ENCODE data around the gene CDK5RAP1.

Gene CDK5RAP1

DNA sequence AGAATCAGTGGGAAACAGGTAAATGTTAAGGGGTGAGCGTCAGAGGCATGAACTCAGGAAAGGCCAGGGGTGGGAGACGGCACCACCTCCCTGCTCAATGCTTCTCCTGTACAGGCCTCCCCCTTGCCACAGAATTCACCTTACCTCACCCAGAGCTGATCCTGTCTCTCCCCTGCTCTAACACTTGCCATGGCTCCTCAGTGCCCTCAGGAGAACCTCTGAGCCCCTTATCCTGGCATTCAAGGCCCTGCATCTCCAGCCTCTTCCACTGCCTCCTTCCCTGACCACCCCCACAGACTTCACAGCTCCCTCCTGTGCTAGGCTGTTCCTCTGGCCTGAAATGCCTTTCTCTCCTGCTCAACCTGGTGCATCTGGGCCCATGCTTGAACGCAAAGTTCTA is 84.4 kb downstream of the CDK5RAP1 start:
- Mint-ChIP-seq H3K4me1 (ENCODE audit: low read depth) (no peaks in the 10 kb centered on the region), H3K27ac (no peak overlapping the region), H3K4me3 (no peak overlapping the region), H3K27me3 (ENCODE audit: low read depth) (peaks cover 2% of the 10 kb centered on the region), H3K36me3 (ENCODE audit: low read depth) (no peaks in the 10 kb centered on the region), H3K9me3 (no peaks in the 10 kb centered on the region)

DNA sequence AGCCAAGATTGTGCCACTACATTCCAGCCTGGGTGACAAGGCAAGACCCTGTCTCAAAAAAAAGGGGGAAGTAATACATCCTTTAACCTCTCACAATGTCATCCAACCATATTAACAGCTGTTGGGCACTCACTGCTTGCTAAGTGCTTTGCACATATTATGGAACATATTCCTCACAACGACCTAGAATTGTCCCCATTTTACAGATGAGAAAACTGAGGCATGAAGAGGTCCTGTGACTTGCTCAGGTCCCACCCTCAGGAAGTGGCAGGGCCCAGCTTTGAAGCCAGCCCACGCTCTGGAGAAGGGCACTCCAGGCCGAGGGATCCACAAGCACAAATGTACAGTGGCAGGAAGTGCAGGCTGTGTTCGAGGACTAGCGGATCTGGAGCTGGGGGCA is 85.0 kb downstream of the CDK5RAP1 start:
- Mint-ChIP-seq H3K27ac (no peak overlapping the region), H3K4me1 (ENCODE audit: low read depth) (no peaks in the 10 kb centered on the region), H3K27me3 (ENCODE audit: low read depth) (peaks cover 2% of the 10 kb centered on the region), H3K9me3 (no peaks in the 10 kb centered on the region), H3K4me3 (no peak overlapping the region), H3K36me3 (ENCODE audit: low read depth) (no peaks in the 10 kb centered on the region)

DNA sequence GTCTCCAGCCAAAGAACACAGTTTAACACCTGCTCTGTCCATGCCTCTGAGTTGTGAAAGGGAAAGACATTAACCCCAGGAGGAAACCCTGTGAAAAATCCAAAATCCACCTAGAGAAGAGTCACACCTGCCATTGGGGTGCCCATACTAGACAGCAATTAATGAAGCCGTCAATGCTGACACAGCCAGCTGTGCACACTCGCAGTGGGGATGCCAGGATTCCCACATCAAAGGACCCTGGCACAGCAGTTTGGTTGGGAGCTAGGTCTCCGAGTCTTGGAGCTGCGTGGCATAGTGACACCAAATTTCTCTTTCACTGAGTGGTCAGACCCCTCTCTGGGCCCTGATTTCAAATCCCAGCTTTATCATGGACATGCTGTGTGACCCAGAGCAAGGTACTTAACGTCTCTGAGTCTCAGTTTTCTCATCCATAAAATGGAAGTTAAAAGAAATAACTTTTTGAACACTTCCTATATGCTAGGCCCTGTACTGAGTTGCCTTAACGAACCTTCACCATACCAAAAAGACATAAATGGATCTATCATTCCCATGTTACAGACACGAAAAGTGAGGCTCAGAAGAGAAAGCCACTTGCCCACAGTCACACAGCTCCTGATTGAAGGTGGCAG is 87.5 kb downstream of the CDK5RAP1 start:
- H3K4me3 Mint-ChIP-seq: no peak overlapping the region
- H3K4me1 Mint-ChIP-seq (ENCODE audit: low read depth): no peaks in the 10 kb centered on the region
- no peaks in the 10 kb centered on the region for H3K9me3 Mint-ChIP-seq
- no peak overlapping the region for H3K27ac Mint-ChIP-seq
- H3K36me3 Mint-ChIP-seq (ENCODE audit: low read depth): no peaks in the 10 kb centered on the region
- H3K27me3 Mint-ChIP-seq (ENCODE audit: low read depth): peaks cover 2% of the 10 kb centered on the region

DNA sequence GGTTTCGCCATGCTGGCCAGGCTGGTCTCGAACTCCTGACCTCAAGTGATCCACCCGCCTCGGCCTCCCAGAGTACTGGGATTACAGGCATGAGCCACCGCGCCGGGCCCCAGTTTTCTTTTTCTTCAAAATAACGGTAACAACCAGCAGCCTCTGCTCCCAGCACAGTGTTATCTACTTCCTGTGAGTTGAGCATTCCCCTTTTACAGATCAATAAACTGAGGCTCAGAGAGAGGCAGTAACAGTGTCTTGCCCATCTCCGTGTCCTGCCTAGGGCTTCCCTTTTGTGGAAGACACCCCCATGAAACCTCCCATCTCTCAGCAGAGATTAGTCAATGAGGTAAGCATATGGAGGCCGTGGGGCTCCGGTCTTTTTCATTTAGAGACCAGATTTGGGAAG is 88.7 kb downstream of the CDK5RAP1 start:
- H3K27ac Mint-ChIP-seq: no peak overlapping the region
- no peaks in the 10 kb centered on the region for H3K4me1 Mint-ChIP-seq (ENCODE audit: low read depth)
- H3K27me3 Mint-ChIP-seq (ENCODE audit: low read depth): no peaks in the 10 kb centered on the region
- H3K36me3 Mint-ChIP-seq (ENCODE audit: low read depth): no peaks in the 10 kb centered on the region
- no peak overlapping the region for H3K4me3 Mint-ChIP-seq
- H3K9me3 Mint-ChIP-seq: no peaks in the 10 kb centered on the region

DNA sequence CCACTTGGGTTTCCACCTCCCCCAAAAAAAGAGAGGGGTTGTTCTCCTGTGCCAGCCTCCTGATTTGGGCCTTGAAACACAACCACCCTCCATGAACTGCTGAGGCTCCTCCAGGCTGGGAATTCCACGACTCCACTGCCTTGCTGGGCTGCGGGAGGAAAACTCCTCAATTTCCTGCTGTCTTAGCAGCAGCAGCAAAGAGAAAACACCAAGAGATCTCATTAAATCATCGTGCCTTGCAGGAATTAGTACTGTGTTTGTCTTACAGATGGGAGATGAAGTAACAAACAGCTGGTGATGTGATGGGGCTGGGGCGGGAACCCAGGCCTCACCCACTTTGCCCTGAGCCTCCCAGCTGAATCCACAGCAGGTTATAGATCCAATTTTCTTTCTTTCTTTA is 89.3 kb downstream of the CDK5RAP1 start:
- no peaks in the 10 kb centered on the region for H3K36me3 Mint-ChIP-seq (ENCODE audit: low read depth)
- no peak overlapping the region for H3K4me3 Mint-ChIP-seq
- no peaks in the 10 kb centered on the region for H3K9me3 Mint-ChIP-seq
- H3K27ac Mint-ChIP-seq: no peak overlapping the region
- H3K4me1 Mint-ChIP-seq (ENCODE audit: low read depth): no peaks in the 10 kb centered on the region
- H3K27me3 Mint-ChIP-seq (ENCODE audit: low read depth): no peaks in the 10 kb centered on the region

DNA sequence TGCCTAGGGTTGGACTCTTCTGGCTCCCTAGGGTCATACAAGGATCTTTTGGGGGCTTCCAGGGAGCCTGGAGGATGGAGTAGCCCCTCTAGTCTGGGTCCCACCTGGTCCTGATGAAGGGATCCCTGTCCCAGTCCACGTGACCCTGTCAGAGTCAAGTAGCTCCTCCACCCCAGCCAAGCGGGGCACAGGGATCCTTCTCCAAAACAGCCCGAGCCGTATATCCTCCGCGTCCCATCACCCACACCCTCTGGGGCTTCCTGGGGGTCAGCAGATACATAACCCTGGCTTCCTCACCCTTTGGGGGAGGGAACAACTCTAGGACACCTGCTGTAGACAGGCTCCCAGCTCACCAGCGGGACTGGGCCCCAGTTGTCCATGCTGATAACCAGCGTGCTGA is 90.3 kb downstream of the CDK5RAP1 start:
- H3K4me1 Mint-ChIP-seq (ENCODE audit: low read depth): no peaks in the 10 kb centered on the region
- no peak overlapping the region for H3K27ac Mint-ChIP-seq
- H3K36me3 Mint-ChIP-seq (ENCODE audit: low read depth): no peaks in the 10 kb centered on the region
- no peaks in the 10 kb centered on the region for H3K27me3 Mint-ChIP-seq (ENCODE audit: low read depth)
- H3K4me3 Mint-ChIP-seq: no peak overlapping the region
- H3K9me3 Mint-ChIP-seq: no peaks in the 10 kb centered on the region

DNA sequence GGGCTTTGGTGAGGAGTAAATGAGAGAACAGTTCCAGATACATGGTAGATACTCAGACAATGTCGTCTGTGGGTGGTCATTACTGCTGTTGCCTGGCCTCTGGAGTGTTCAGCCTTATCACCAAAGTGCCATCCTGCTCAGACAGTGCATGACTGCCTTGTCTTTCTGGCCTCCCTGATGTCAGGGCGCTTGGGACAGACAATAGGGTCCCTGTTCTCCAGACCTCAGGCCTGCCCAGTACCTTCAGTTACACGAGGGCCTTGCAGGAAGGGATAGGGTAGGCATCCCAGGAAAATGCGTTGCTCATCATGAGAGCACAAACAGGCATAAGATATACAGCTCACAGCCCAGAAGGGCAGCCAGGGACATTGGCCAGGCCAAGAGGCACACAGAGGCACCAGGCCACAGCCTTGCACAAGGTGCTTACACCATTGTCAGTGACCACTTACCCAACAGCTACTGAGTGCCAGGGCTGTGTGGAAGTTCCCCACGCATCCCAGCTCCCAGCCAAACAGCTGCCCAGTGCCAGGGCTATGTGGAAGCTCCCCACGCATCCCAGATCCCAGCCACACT is 90.9 kb downstream of the CDK5RAP1 start:
- Mint-ChIP-seq H3K4me3 (no peak overlapping the region), H3K4me1 (ENCODE audit: low read depth) (no peaks in the 10 kb centered on the region), H3K27me3 (ENCODE audit: low read depth) (no peaks in the 10 kb centered on the region), H3K27ac (no peak overlapping the region), H3K36me3 (ENCODE audit: low read depth) (no peaks in the 10 kb centered on the region), H3K9me3 (no peaks in the 10 kb centered on the region)

DNA sequence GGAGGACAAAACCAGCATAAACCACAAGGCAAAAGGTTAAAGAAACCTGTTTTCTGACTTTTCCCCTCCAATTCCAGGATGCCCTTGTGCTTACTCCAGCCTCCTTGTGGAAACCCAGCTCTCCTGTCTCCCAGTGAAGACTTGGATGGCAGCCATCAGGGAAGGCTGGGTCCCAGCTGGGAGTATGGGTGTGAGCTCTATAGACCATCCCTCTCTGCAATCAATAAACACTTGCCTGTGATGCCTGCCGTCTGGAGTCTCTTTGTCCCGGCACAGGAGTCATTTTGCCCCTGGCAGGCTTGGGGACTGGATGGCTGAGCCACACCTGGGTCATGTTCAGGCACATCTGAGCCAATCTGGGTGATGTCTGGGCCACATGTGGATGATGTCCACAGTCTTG is 91.7 kb downstream of the CDK5RAP1 start:
- H3K4me3 Mint-ChIP-seq: no peak overlapping the region
- H3K27ac Mint-ChIP-seq: no peak overlapping the region
- no peaks in the 10 kb centered on the region for H3K36me3 Mint-ChIP-seq (ENCODE audit: low read depth)
- no peaks in the 10 kb centered on the region for H3K4me1 Mint-ChIP-seq (ENCODE audit: low read depth)
- H3K27me3 Mint-ChIP-seq (ENCODE audit: low read depth): no peaks in the 10 kb centered on the region
- H3K9me3 Mint-ChIP-seq: no peaks in the 10 kb centered on the region

Data from T-helper 1 cell treated with Interleukin-12 subunit alpha and Interleukin-12 subunit beta and Interleukin-4 antibody, amounts not matched to agents 30 μg/mL and 1 μg/mL, for 36 hours (primary cell).